Astrocyte of the hippocampus (primary cell): ENCODE measurements around the gene AGR2.

Source experiments
- DNase-seq: peaks from one replicate; pipeline ENCODE4 v3.0.0; 2011; ENCODE audit warnings: low read depth, low spot score

AGR2 gene

GRCh38 chr7:16812542-16813231, 7.9 kb upstream of the AGR2 start:
- DNase-seq, result no peak

GRCh38 chr7:16811551-16811950, 6.8 kb upstream of the AGR2 start:
- DNase-seq, result peak; percentile 56

GRCh38 chr7:16810573-16810972, 5.8 kb upstream of the AGR2 start:
- no peak for DNase-seq

DNA sequence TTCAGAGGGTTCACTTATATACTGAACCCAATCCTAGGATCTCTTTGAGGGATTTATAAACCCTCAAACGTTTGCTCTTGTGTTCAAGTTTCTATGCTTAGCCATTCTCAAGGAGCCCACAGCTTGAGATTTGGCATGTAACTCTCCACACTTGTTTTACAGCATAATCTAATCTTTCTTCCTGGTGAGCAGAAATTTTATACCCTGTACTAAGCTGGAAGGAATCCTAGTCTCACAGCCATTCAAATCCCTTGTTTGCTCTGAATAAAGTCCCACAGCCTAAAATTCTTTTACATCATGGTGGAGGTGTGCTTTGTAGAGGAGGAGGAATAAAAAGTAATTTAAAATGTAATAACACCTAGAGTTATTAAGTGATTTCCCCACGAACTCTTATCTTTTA, 5.3 kb upstream of the AGR2 start:
- peak; percentile 19 for DNase-seq

GRCh38 chr7:16805441-16805840, 642 bp upstream of the AGR2 start:
- no peak for DNase-seq

DNA sequence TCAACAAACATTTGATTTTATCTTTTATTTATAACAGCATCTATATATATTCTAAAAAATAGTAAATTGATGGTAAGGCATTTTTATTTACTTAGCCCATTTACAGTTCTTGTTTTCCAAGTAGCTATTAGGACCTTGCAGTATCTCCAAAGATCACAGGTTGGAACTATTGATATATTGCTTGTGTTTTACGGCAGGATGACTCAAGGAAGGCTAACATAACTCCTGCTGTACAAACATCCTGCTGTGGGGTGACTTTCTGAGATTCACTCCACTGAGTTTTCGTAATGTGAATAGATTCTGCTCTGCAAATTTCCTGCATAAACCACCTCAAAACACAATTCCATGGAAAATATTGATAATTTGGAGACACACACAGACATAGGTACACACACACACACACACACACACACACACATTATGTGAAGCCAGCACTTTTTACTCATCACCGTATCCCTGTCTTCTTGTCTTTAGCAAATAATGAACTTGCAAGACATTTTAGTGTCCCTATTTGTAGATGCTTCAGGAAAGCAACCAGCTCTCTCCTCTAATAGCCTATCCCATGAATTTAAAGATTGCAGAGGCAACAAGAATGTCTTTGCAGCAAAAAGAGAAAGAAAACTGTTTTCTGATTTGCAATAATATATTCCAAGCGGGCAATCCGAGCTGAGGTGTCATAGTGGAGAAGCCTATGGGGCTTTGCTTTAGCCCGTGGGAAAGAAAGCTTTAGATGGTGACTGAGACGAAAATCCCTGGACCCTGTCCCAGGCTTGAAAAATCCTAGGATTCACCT, 722 bp downstream of the AGR2 start:
- no peak for DNase-seq

- no peak for DNase-seq
Observed at GRCh38 chr7:16803125-16803524, 1.7 kb downstream of the AGR2 start.

DNA sequence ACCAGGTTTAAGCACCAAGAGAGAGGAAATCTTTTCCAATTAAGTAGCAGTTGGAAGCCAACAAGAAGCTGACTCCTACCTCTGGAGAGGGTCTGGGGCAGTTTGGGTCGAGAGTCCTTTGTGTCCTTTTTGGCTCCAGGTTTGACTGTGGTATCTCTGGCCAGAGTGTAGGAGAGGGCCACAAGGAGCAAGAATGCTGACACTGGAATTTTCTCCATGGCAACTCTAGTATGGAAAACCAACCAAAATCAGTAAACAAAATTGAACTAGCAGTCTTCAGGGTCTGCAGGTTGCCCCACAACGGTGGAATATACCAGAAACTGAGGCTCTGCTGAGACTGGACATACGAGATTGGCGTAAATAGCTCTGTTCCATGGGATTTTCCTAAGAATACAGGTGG, 3.2 kb downstream of the AGR2 start:
- no peak for DNase-seq

- DNase-seq, result peak; percentile 68
Observed at GRCh38 chr7:16801111-16801542, 3.7 kb downstream of the AGR2 start.

DNA sequence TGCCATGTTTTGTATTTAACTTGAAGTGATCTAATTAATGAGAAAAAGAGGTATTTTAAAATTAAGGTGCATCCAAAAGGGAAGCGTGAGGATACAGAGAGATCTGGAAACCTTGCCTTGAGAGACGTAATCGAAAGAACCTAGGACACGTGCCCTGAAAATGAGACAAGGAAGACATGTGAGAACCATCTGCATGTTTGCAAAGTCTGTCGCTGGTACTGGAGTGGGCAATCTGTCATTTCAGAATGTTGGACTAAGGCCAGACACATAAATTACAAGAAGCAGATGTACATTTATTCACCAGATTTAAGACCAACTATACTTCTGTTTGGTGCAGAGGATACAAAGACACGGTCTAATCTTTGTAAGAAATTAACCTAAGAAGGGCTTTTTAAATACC, 9.2 kb downstream of the AGR2 start:
- no peak for DNase-seq

GRCh38 chr7:16794986-16795385, 9.8 kb downstream of the AGR2 start:
- DNase-seq, result no peak

DNA sequence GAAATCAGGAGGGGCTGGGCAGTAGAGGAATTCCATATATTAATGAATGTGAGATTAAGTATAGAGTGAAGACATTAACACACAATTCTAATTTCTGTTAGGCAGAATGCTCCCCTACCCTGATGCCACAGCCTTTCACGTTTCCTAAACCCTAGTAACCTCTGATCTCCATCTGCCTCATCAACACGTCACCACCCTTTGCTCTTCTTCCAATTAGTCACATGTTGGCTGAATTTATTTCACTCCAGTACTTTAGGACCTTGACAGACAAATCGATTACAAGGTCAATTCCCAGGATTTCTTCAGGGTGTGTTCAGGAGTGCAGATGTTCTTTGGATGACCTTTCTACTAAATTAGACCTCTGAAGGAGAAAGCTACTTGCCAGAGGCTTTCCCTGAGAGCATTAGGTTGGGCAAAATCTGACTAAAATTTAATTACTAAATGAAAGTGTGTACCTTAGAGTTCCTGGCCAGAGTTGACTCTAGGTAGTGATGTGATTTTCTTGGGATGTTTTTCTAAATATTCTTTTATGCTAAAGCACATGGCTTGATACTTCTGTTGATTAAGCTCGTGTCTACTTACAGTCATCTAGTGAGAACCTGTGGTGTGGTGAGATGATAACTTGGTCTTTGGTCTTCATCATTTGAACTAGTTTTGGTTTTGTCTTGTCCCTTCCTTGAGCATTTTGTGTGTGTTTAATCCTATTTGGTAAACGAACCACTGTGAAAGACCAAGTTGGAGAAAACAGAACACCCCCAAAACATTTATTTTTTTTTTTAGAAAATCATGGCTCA, 12.7 kb downstream of the AGR2 start:
- DNase-seq, result no peak

GRCh38 chr7:16791071-16791470, 13.7 kb downstream of the AGR2 start:
- no peak for DNase-seq

DNA sequence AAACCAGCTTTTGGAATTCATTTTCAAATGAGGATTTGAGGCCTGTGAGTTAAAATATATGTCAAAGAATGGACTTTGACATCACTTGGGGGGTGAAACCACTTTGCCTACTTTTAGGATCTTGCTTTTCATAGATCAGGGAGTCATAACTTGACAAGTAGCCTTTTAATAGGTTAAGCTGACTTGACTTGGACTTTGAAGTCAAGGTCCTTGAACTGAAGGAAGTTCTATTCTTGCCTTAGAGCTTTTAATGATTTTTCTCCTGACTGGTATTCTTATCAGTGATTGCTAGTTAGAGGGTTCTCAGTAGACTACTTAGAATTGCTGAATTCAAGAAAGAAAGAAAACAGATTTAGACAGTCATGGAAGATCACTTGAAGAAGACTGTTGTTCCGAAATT, 17.7 kb downstream of the AGR2 start:
- DNase-seq, result no peak

GRCh38 chr7:16786257-16786656, 18.5 kb downstream of the AGR2 start:
- no peak for DNase-seq

DNA sequence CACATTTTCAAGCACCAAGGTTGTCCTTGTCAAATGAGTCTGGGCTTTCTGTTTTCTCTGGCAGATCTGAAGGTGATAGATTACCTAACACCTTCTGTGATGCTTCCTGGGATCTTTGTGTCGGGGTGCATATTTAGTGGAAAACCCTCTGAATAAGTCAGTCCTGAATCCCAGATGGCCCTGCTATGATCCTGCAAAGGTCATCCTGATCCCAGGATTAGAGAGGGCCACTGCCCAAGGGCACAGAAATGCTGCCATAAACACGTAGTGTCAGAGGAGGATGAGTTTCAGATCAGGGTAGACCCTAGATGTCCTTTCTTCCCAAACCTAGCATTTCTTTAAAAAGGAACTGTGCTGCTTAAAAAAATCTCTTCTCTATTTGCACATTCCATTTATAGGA, 19.0 kb downstream of the AGR2 start:
- DNase-seq, result no peak

- no peak for DNase-seq
Observed at GRCh38 chr7:16785321-16785720, 19.5 kb downstream of the AGR2 start.

GRCh38 chr7:16780596-16780995, 24.2 kb downstream of the AGR2 start:
- no peak for DNase-seq

GRCh38 chr7:16779051-16779450, 25.7 kb downstream of the AGR2 start:
- no peak for DNase-seq

DNA sequence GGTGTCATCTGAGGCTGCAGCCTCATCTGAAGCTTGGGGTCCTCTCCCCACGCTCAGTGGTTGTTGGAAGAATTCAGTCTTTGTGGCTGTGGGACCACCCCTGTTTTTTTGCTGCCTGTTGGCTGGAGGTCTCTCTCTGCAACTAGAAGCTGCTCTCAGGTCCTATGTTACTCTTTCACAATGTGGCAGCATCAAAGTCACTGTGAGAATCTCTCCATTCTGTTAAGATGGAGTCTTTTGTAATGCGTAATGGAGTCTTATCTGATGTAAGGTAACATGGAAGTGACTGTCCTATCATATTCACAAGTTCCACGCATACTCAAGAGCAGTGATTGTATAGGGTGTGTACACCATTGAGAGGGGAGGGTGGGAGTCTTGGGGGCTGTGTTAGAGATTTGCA, 26.3 kb downstream of the AGR2 start:
- DNase-seq, result no peak

DNA sequence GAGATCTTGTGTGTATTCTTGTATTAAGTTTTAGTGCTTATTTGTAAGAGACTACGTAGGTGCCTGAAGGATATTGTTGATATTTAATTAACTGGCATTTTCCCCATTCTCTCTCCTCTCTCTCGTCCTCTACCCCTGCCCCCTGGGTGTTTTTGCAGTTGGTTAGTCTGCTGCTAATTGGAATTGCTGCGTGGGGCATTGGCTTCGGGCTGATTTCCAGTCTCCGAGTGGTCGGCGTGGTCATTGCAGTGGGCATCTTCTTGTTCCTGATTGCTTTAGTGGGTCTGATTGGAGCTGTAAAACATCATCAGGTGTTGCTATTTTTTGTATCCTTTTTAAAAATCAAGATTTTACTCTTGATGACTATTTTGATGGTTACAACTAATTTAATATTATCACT, 28.7 kb downstream of the AGR2 start:
- no peak for DNase-seq

DNA sequence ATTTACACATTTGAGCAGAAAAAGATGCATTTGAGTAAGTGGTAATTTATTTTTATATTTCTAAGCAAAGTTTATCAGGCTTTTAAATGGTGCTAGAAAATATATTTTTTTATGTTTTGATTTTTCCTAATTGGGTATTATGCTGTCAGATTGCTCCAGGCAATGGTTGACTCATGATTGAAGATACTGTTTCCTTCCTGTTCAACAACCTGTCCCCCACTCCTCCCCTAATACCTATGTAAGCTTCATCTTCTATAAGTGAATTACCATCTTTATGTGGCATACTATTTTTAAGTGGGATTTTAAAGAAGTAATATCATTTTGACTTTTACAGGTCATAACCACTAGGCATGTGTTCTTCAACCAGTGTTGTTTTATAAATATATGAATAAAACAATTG, 29.8 kb downstream of the AGR2 start:
- no peak for DNase-seq

- no peak for DNase-seq
Observed at GRCh38 chr7:16774294-16774693, 30.5 kb downstream of the AGR2 start.
